Stimulated activated CD4-positive, alpha-beta T cell treated with anti-CD3 and anti-CD28 coated beads, Interleukin-4, amount 100 ng/mL, for 1 hour (primary cell): ENCODE data around the gene RAB8A.
A peak's percentile ranks its signal among the peaks of the same experiment; 100 is the strongest.
"Not testable (repeated sequence)": the region's sequence is repeated elsewhere in the genome, so short reads cannot be mapped to it uniquely, and the experiment has no call there.

ENCODE experiments used
- DNase-seq: peaks from one replicate; pipeline ENCODE4 v3.0.0-alpha.2; 2020

The RAB8A gene

DNA sequence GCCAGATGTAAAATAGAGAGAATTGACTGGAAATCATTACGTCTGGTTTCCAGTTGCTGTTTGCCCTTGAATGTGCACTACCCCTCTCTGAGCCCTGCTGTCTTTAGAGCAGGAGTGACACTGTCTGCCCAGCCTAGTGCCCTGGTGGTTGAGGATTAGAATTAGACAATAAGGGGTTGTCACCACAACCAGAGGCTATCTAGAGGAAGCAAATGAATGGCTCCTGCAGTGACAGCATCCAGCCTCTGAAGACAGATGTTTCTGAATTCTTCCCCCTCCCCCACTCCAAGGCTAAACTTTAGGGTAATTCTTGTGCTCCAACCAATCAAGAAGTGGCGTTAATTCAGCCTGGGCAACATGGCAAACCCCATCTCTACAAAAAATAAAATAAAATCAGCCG is 2.0 kb downstream of the RAB8A start:
- DNase-seq, result no peak

GRCh38 chr19:16115301-16116039 is 3.8 kb downstream of the RAB8A start:
- DNase-seq, result no peak

- DNase-seq, result no peak
Observed at GRCh38 chr19:16116067-16116466, 4.4 kb downstream of the RAB8A start.

DNA sequence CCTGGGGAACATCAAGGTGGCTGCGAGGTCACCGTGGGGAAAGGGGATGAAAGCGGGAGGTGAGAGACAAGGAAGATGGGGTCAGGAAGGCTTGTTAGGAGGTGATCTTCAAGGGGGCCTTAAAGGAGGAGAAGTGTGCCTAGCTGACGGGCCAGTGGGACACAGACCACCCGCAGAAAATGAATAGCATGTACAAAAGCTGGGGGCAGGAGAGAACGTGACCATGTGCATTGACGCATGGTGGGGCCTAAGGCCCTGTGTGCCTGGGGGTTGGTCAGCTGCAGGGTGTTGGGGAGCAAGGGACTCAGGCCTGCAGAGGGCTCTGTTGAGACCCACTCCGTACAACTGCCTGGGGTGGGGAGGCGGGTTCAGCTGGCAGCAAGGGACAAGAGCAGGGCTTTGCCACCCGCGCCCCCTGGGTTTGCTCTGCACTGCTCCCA is 5.9 kb downstream of the RAB8A start:
- DNase-seq, result no peak

- DNase-seq, result peak; percentile 26
Observed at GRCh38 chr19:16118489-16119033, 6.9 kb downstream of the RAB8A start.

DNA sequence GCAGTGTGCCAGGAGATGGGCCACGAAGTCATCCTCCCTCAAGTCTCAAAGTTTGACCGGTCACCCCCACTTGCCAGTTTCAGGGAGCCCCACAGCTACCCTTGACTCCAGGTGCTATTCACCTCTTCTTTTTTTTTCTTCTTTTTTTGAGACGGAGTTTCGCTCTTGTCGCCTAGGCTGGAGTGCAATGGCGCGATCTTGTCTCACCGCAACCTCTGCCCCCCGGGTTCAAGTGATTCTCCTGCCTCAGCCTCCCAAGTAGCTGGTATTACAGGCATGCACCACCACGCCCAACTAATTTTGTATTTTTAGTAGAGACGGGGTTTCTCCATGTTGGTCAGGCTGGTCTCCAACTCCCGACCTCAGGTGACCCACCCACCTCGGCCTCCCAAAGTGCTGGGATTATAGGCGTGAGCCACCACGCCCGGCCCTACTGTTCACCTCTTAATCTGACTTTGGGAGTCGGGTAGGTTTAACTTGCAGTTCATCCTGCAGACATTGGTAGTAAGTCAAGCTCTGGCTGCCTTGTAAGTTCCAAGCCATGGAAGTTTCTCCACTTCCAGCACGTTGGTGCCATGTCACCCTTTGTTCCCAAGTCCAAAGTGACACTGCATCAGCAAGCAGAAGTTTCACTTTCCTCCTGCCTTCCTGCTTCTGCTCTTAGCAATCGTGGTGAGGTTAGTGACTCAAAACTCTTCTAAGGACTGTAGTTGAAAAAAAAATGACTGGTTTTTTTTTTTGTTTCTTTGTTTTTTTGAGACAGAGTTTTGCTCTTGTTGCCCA is 7.6 kb downstream of the RAB8A start:
- DNase-seq, result not testable (repeated sequence)

DNA sequence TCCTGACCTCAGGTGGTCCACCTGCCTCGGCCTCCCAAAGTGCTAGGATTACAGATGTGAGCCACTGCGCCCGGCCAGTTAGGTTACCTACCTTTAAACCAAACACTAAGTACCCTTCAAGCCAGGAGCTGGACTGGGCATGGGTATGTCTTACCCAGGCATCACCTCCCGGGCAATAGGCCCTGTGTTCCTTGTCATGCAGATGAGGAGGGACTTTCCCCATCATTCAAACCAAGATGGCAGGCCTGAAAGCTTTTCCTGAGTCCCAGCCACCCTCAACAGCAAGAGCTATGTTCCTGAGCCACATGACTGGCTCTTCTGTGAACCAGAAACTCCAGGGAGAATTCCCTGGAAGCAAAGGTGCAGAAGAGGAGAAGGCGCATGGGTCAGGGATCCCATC is 9.5 kb downstream of the RAB8A start:
- no peak for DNase-seq

DNA sequence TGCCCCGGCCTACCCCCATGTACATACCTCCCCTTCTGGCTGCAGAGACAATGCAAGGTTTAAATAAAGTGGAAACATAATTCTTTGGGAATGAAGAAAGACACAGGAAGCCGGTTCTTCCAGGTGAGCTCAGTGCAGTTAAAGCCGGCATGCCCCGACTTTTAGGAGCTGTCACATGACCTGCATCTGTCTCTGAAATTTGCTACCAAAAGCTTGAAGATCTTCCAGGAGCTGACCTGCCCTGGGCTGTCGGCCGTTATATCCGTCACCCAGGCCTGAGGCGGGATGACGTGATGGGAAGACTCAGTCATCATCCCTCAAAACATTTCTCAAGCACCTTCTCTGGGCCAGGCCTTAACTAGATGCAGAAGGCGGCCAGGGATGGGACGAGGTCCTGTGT is 10.3 kb downstream of the RAB8A start:
- DNase-seq, result no peak

- no peak for DNase-seq
Observed at GRCh38 chr19:16124953-16125352, 13.3 kb downstream of the RAB8A start.

DNA sequence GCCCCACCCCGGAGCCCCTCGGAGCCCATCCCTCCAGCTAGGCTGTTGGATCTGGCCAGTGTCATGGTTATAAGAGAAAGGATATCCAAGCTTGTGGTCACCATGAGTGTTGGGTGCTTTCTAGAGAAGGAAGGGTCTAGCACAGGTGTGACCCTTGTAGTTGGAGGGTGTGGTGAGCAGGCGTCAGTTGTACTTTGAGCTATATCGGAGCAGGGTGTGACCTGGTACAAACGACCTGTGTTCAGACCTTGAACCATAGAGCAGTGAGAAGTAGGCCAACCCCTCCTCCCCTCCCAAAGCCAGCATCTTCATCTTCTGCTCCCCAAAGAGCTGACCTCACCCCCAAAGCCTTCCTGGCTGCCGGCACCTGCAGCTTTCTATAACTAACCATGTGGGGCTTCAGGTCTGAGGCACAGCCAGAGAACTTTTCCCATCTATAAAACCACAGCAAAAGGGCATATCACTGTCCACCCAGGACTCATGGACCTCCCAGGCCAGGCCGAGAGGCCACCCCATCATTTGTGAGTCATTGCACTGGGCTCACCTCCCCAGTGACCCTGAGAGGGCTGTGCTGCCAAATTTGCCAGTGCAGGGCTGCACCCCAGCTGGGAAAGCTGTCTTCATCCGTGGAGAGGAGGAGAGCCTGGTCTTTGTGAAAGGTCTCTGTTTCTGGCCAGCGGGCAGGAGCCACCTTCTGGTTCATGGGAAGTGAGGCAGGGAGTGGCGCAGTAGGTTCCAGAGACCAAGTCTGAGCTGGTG is 14.2 kb downstream of the RAB8A start:
- no peak for DNase-seq

- DNase-seq, result no peak
Observed at GRCh38 chr19:16127080-16127479, 15.4 kb downstream of the RAB8A start.

DNA sequence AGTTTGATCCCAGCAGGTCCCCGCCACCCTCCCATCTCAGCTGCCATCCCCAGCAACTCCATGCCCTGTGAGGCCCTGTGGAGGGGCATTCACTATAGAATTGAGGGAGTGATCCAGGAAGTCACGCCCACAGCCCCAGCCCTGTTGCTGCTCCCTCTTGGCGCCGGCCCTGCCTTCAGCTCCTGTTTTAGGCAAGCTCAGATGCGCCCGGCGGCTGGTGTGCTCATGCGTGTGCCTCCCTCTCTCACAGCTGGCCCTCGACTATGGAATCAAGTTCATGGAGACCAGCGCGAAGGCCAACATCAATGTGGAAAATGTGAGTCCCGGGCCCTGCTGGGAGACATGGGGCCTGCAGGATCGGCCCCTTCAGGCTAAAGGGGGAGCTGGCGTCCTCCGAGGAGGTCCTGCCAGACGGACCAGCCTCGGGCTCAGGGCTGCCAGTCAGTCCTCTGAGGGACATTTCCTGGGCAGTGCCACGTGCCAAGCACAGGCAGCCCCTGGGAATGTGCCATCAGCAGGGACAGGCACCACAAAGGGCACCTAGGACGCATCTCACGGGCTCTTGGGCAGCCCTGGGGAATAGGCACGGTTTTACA is 16.2 kb downstream of the RAB8A start:
- DNase-seq, result no peak

DNA sequence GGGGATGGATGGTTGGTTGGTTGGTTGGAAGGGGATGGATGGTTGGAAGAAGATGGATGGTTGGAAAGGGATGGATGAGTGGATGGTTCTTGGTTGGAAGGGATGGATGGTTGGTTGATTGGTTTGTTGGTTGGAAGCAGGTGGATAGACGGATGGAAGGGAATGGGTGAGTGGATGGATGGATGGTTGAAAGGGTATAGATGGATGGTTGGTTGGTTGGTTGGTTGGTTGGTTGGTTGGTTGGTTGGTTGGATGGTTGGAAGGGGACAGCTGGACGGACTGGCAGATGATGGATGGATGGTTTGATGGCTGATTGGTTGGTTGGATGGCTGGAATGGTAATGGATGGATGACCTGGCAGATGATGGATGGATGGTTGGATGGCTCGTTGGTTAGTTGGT is 20.0 kb downstream of the RAB8A start:
- no peak for DNase-seq

DNA sequence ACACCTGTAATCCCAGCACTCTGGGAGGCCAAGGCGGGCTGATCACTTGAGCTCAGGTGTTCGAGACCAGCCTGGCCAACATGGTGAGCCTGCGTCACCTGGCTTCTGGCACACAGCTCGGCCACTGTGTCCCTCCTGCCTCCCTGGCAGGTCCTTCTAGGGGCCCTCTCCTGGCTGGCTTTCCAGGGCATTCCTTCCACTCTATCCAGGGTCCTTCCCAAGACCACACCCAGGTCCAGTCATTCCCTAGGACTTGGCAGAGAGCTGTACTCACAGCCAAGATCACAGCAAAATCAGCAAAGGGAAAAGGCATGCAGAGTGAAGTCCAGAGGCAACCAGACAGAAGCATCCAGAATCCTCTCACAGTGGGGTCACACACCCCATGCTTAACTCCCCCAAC is 22.1 kb downstream of the RAB8A start:
- DNase-seq, result no peak

GRCh38 chr19:16134510-16134909 is 22.8 kb downstream of the RAB8A start:
- no peak for DNase-seq

- no peak for DNase-seq
Observed at GRCh38 chr19:16135430-16136127, 23.9 kb downstream of the RAB8A start.

DNA sequence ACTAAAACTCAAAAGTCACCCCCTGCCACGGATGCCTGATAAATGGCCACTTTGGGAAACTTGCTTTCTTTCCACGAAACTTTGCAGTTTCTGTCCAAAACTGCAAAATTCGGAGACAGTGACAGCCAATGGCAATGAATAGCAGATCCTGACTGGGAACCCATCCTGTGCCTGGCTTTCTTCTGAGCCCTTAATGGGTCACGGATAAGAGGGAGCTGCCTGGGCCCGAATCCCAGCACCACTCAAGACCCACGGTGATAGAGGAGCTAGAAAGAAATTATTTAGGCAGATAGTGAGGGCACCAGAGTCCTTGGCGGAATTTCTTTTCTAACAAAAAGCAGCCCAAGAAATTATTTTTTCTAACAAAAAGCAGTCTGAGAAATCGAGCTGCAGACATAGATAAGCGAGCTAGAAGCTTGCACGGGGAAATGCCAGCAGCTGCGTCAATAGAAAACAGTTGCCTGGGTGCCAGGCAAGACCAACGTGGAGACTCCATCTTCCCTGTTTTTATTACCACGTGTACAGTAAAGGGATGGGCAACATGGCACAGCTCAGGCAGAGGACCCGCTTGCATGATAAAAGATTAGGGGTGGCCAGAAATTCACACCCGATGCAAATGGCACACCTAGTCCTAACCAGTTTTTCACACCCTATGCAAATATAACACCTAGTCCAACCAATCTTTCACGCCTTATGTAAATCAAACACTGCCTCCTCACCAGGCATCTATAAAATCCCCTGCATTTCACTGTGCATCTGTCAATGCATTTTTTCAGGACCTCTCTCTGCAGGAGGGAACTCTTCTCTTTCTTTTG is 24.7 kb downstream of the RAB8A start:
- DNase-seq, result no peak

- DNase-seq, result no peak
Observed at GRCh38 chr19:16139752-16140151, 28.1 kb downstream of the RAB8A start.

DNA sequence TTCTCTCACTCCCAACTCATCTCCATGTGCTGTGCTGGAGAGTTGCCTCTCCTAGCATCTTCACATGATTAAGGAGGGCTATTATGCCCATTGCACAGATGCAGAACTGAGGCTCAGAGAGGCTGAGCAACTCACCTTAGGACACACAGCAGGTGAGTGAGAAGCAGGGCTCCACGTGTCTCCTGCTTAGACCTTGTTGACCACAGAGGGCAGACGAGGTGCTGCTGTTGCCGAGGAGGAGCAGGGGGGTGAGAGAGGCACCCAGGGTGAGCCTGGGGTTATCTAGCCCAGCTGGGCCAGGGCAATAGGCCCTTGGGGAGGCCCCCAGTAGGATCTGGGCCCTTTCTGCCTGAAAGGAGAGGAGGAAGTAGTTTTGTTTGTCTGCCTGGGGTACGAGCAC is 29.4 kb downstream of the RAB8A start:
- DNase-seq, result no peak

GRCh38 chr19:16142032-16142580 is 30.4 kb downstream of the RAB8A start:
- DNase-seq, result no peak
